SJCRH30 (cell line): ENCODE results near the gene GRAMD2B. TPM values are rescaled to one million over a fixed set of nuclear protein-coding genes. Genes with fewer than 3 reads are reported as not detected.
"Not testable (repeated sequence)": the region's sequence is repeated elsewhere in the genome, so short reads cannot be mapped to it uniquely, and the experiment has no call there.

Source experiments
- DNase-seq, 2 experiments: peaks; one replicate each; pipeline ENCODE4 v3.0.0-alpha.2; 2015 to 2020
- H3K27ac ChIP-seq: fragments of 250-450 bp; sonication (Bioruptor Pico); 2 replicates; pipeline ENCODE4 v1.5.1; 2020; ENCODE audit warnings: mild to moderate bottlenecking, moderate library complexity
- H3K27me3 ChIP-seq: fragments of 250-450 bp; sonication (Bioruptor Pico); 2 replicates; pipeline ENCODE4 v1.5.1; 2020; ENCODE audit warnings: mild to moderate bottlenecking, moderate library complexity
- H3K36me3 ChIP-seq: fragments of 250-450 bp; sonication (Bioruptor Pico); 2 replicates; pipeline ENCODE4 v1.5.1; 2020; ENCODE audit warnings: mild to moderate bottlenecking, moderate library complexity
- H3K4me1 ChIP-seq: fragments of 250-450 bp; sonication (Bioruptor Pico); 2 replicates; pipeline ENCODE4 v1.5.1; 2020; ENCODE audit warnings: mild to moderate bottlenecking, moderate library complexity
- H3K4me3 ChIP-seq: fragments of 250-450 bp; sonication (Bioruptor Pico); 2 replicates; pipeline ENCODE4 v1.5.1; 2020; ENCODE audit warnings: mild to moderate bottlenecking, moderate library complexity
- H3K9me3 ChIP-seq: fragments of 250-450 bp; sonication (Bioruptor Pico); replicated peaks from 2 replicates; pipeline ENCODE4 v1.5.1; 2020; ENCODE audit warnings: mild to moderate bottlenecking, moderate library complexity
- total RNA-seq: library from RNA; depleted of rRNA; stranded (reverse); fragments of >200 nt; shearing (Covaris generic); gene quantifications from 2 replicates; pipeline ENCODE4 v1.2.3, GENCODE V29; 2014

GRAMD2B gene
- total RNA-seq, 1 experiment from 2014 or later: 14.3 TPM

GRCh38 chr5:126395605-126396004 lies 27.6 kb upstream of the GRAMD2B start:
- H3K27ac ChIP-seq: no peak overlapping the region
- no peak overlapping the region for H3K4me3 ChIP-seq

GRCh38 chr5:126396721-126397120 lies 26.5 kb upstream of the GRAMD2B start:
- H3K36me3 ChIP-seq, H3K27ac ChIP-seq, H3K4me3 ChIP-seq, H3K4me1 ChIP-seq, DNase-seq, H3K27me3 ChIP-seq: not testable (repeated sequence)
- H3K9me3 ChIP-seq: peaks cover 22% of the 10 kb centered on the region

More at GRCh38 chr5:126395605-126396004, 27.6 kb upstream of the GRAMD2B start:
- Histone ChIP-seq H3K4me1 (no peaks in the 10 kb centered on the region), H3K9me3 (peaks cover 13% of the 10 kb centered on the region), H3K36me3 (no peaks in the 10 kb centered on the region), H3K27me3 (no peaks in the 10 kb centered on the region)
- no peak for DNase-seq

DNA sequence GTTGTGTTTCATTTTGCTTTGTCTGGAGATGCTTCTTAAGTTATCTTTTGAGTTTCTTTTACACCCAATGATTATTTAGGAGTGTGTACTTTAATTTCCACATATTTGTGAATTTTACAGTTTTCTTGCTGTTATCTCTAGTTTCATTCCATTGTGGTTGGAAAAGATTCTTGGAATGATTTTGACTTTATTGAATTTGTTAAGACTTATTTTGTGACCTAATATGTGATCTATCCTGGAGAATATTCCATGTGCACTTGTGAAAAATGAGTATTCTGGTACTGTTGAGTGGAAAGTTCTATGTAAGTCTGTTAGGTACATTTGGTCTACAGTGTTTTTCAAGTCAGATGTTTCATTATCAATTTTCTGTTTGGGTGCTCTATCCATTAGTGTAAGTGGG lies 24.4 kb upstream of the GRAMD2B start:
- Histone ChIP-seq H3K27ac (no peak overlapping the region), H3K4me1 (no peaks in the 10 kb centered on the region), H3K36me3 (no peaks in the 10 kb centered on the region), H3K27me3 (no peaks in the 10 kb centered on the region), H3K4me3 (no peak overlapping the region), H3K9me3 (peaks cover 22% of the 10 kb centered on the region)
- no peak for DNase-seq

DNA sequence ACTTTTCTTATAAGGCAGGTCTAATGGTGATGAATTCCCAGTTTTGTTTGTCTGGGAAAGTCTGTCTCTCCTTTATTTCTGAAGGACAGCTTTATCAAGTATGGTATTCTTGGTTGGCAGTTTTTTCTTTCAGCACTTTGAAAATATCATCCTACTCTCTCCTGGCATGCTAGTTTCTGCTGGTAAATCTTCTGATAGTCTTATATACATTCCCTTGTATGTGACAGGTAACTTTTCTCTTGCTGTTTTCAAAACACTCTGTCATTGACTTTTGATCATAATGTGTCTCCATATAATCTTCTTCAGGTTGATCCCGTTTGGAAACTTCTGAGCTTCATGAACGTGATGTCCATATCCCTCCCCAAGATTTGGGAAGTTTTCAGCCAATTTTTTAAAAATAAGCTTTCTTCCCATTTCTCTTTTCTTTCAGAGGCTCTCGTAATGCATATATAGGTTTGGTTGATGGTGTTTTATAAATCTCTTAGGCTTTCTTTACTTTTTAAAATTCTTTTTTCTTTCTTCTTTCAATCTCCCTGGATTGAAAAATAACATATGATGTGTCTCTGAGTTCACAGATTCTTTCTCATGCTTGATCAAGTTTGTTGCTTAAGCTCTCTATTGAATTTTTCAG lies 22.5 kb upstream of the GRAMD2B start:
- no peak overlapping the region for H3K4me3 ChIP-seq

DNA sequence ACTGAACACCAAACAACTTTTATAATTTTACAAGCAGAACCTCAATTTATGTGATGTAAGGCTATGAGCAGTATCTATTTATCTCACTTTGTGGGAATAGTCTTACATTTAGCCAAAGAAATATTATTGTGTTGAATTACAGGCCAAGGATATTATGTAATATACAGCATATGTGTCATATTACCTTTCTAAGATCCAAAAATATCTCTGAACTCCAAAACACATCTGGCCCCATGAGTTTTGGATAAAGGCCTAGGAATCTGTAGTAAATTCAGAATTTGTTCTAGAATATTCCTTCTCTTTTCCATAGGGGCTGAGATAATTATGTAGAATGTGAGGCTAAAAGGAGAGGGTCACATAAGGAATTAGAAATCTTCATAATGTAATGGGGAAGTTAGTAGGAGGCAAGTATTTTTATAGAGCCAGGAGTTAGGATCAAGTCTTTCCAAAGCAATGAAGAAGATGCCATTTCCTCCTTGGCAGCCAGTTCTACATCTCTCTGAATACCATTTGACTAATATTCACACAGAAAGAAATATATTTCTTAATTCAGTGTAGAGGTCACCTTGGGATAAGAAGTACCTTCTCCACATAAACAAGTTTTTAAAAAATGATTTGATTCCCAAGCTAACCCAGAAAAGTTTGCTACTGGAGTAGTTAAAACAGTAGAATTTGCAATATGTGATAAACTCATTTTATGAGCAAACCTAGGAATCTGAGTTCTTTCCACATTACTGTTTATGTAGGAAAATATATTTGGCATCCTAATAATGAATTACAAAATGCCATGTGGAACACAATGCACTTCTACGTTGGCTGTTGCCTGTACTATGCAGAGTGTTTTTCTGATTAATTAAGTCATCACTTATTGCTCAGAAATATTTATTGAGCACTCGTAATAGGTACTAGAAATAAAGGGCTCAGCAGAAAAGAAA lies 20.3 kb upstream of the GRAMD2B start:
- H3K36me3 ChIP-seq: no peaks in the 10 kb centered on the region
- H3K27ac ChIP-seq: no peak overlapping the region
- no peak for DNase-seq

More for the DNA sequence above, 22.5 kb upstream of the GRAMD2B start:
- peaks cover 22% of the 10 kb centered on the region for H3K9me3 ChIP-seq
- H3K36me3 ChIP-seq: no peaks in the 10 kb centered on the region
- H3K27me3 ChIP-seq: no peaks in the 10 kb centered on the region
- H3K27ac ChIP-seq: no peak overlapping the region
- H3K4me1 ChIP-seq: no peaks in the 10 kb centered on the region
- DNase-seq: no peak

DNA sequence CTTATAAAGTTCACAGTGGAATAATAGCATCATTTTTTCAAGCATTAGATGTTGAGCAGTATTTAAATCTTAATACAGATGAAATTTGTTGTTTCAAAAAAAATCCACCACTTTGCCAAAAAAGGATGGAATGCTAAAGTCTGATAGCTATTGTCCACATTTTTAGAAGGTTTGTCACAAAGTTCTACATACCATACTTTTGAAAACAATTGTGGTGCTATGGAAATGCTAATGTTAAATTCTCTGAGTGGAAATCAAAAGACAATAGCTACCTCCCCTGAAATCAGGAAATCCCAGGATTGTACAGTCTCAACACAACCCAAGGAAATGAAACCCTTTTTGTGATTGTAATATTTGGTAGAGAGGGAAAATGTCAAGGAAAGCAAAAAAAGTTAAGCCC lies 19.3 kb upstream of the GRAMD2B start:
- no peak overlapping the region for H3K4me3 ChIP-seq
- H3K27me3 ChIP-seq: no peaks in the 10 kb centered on the region
- no peaks in the 10 kb centered on the region for H3K36me3 ChIP-seq
- peaks cover 22% of the 10 kb centered on the region for H3K9me3 ChIP-seq
- no peak overlapping the region for H3K27ac ChIP-seq
- H3K4me1 ChIP-seq: no peaks in the 10 kb centered on the region
- no peak for DNase-seq

More for the DNA sequence above, 20.3 kb upstream of the GRAMD2B start:
- Histone ChIP-seq H3K9me3 (peaks cover 22% of the 10 kb centered on the region), H3K4me3 (no peak overlapping the region), H3K27me3 (no peaks in the 10 kb centered on the region), H3K4me1 (no peaks in the 10 kb centered on the region)

GRCh38 chr5:126410623-126411022 lies 12.6 kb upstream of the GRAMD2B start:
- no peak for DNase-seq
- H3K27me3 ChIP-seq: no peaks in the 10 kb centered on the region
- no peak overlapping the region for H3K4me3 ChIP-seq
- no peaks in the 10 kb centered on the region; the same call in 1 of the 2 replicates for H3K9me3 ChIP-seq
- peak overlapping the region; percentile 20; the same call in 1 of the 2 replicates for H3K27ac ChIP-seq
- H3K36me3 ChIP-seq: no peaks in the 10 kb centered on the region
- H3K4me1 ChIP-seq: no peaks in the 10 kb centered on the region; the same call in 1 of the 2 replicates

- Histone ChIP-seq H3K27me3 (no peaks in the 10 kb centered on the region), H3K9me3 (no peaks in the 10 kb centered on the region; the same call in 1 of the 2 replicates), H3K36me3 (no peaks in the 10 kb centered on the region), H3K27ac (no peak overlapping the region), H3K4me1 (no peaks in the 10 kb centered on the region; the same call in 1 of the 2 replicates), H3K4me3 (no peak overlapping the region)
- no peak for DNase-seq
Measured at GRCh38 chr5:126413856-126414255, 9.4 kb upstream of the GRAMD2B start.

- no peak overlapping the region for H3K27ac ChIP-seq
- H3K36me3 ChIP-seq: no peaks in the 10 kb centered on the region
- no peaks in the 10 kb centered on the region for H3K27me3 ChIP-seq
- H3K9me3 ChIP-seq: no peaks in the 10 kb centered on the region; the same call in 1 of the 2 replicates
- H3K4me3 ChIP-seq: no peak overlapping the region
- H3K4me1 ChIP-seq: no peaks in the 10 kb centered on the region; the same call in 1 of the 2 replicates
- peak; percentile 7 to 28 for DNase-seq
Measured at GRCh38 chr5:126414874-126415502, 8.2 kb upstream of the GRAMD2B start.

- no peak overlapping the region for H3K27ac ChIP-seq
- DNase-seq: no peak
- no peaks in the 10 kb centered on the region for H3K27me3 ChIP-seq
- H3K9me3 ChIP-seq: no peaks in the 10 kb centered on the region; the same call in 1 of the 2 replicates
- no peaks in the 10 kb centered on the region; the same call in 1 of the 2 replicates for H3K4me1 ChIP-seq
- no peak overlapping the region for H3K4me3 ChIP-seq
- no peaks in the 10 kb centered on the region for H3K36me3 ChIP-seq
Measured at GRCh38 chr5:126415789-126416188, 7.4 kb upstream of the GRAMD2B start.

DNA sequence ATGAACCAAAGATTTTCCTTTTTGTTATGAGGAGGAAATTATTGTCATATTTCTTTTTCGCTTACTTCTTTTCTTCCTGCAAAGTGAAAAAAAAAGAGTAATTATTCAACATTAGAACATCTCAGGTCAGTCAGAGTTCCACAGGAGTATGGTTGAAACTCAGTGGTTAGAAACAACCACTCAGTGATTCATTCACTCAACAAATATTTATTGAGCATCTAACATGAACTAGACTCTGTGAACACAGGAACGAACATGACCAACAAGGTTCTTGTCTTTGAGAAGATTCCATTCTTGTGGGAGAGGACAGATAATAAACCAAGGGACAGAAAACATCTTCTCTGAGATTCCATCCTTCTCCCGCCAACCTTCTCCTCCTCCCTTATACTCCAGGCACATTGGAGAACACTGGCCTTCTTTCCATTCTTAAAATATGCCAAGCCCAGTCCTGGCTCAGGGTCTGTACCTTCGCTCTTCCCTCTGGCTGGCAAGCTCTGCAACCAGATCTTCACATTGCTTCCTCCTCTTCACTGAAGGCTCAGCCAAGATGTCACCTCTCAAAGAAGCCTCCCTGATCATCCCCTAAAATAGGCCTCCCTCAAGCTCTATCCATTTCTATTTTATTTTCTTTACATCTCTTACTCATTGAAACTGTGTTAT lies 6.8 kb upstream of the GRAMD2B start:
- H3K4me1 ChIP-seq: no peaks in the 10 kb centered on the region; the same call in 1 of the 2 replicates
- no peak overlapping the region for H3K4me3 ChIP-seq
- no peak for DNase-seq
- no peaks in the 10 kb centered on the region for H3K36me3 ChIP-seq
- H3K9me3 ChIP-seq: no peaks in the 10 kb centered on the region; the same call in 1 of the 2 replicates
- no peaks in the 10 kb centered on the region for H3K27me3 ChIP-seq
- H3K27ac ChIP-seq: no peak overlapping the region

DNA sequence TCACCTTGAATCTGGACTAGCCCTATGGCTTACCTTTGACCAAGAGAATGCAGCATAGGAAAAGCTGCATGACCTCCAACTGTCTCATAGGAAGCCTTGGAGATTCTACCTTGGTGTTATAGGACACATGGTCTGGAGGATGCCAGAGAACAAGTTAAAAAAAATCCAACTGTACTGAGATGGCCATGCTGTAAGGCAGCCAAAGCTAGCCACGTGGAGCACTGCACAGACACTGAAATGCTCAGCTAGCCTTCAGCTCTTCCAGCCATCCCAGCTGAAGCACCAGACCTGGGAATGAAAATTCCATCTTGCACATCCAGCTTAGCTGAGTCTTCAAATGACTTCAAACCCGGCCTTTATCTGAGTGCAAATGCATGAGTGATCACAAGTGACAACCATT lies 6.0 kb upstream of the GRAMD2B start:
- no peaks in the 10 kb centered on the region for H3K36me3 ChIP-seq
- DNase-seq: no peak
- H3K9me3 ChIP-seq: no peaks in the 10 kb centered on the region; the same call in 1 of the 2 replicates
- no peaks in the 10 kb centered on the region; the same call in 1 of the 2 replicates for H3K4me1 ChIP-seq
- H3K27me3 ChIP-seq: no peaks in the 10 kb centered on the region
- H3K4me3 ChIP-seq: no peak overlapping the region
- H3K27ac ChIP-seq: no peak overlapping the region

DNA sequence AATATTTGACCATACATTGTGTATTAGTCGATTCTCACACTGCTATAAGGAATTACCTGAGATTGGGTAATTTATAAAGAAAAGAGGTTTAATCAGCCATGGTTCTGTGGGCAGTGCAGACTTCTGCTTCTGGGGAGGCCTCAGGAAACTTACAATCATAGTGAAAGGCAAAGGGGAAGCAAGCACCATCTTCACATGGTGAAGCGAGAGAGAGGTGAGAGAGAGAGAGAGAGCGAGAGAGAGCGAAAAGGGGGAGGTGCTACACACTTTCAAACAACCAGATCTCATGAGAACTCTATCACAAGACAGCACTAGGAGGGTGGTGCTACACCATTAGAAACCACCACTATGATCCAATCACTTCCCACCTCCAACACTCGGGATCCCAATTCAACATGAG lies 4.1 kb upstream of the GRAMD2B start:
- H3K4me3 ChIP-seq: no peak overlapping the region
- H3K4me1 ChIP-seq: no peaks in the 10 kb centered on the region; the same call in 1 of the 2 replicates
- no peaks in the 10 kb centered on the region for H3K36me3 ChIP-seq
- no peaks in the 10 kb centered on the region for H3K27me3 ChIP-seq
- H3K27ac ChIP-seq: no peak overlapping the region
- no peak for DNase-seq
- no peaks in the 10 kb centered on the region for H3K9me3 ChIP-seq

- H3K4me3 ChIP-seq: no peak overlapping the region
- H3K36me3 ChIP-seq: 0 out of 2 replicates have a peak, but pooled peaks cover 2% of the 10 kb centered on the region
- H3K27ac ChIP-seq: no peak overlapping the region
- no peaks in the 10 kb centered on the region for H3K27me3 ChIP-seq
- H3K4me1 ChIP-seq: no peaks in the 10 kb centered on the region
- no peaks in the 10 kb centered on the region for H3K9me3 ChIP-seq
- DNase-seq: no peak
Measured at GRCh38 chr5:126428421-126428820, 5.2 kb downstream of the GRAMD2B start.
